ENCODE data around the gene FETUB.

GRCh38 chr3:186618318-186618938 is 21.8 kb upstream of the FETUB start:
- TF ChIP-seq CTCF (IDR thresholded peaks at IDR 0.05; ENCODE audit: extremely low read depth in 1 of 2, insufficient read depth in 1 of 2, low read depth in 1 of 2, low read length in 2 of 2) (no peak), POLR2AphosphoS5 (IDR thresholded peaks at IDR 0.05; ENCODE audit: insufficient read depth, low read depth, low read length) (no peak), MAX (IDR thresholded peaks at IDR 0.05; ENCODE audit: insufficient read depth, insufficient read length) (no peak), POLR2A (IDR thresholded peaks at IDR 0.05; ENCODE audit: low read depth, low read length) (no peak), GATA2 (IDR thresholded peaks at IDR 0.05; ENCODE audit: insufficient read depth, insufficient read length, low read depth, low read length) (no peak), EZH2 (IDR thresholded peaks at IDR 0.05; ENCODE audit: borderline replicate concordance, low read depth, low read length, severe bottlenecking) (no peak)

Data from endothelial cell of umbilical vein (primary cell).